LNCaP clone FGC (cell line): ENCODE data around the gene SLC25A15.
"Not testable (repeated sequence)": the region's sequence is repeated elsewhere in the genome, so short reads cannot be mapped to it uniquely, and the experiment has no call there.

Source experiments
- DNase-seq: peaks from one replicate; pipeline ENCODE4 v3.0.0-alpha.2; 2011; ENCODE audit warnings: low read depth
- H3K4me3 ChIP-seq: 2 replicates; pipeline ENCODE4 v1.5.1; 2011; ENCODE audit warnings: mild to moderate bottlenecking, low read depth, low read length, control low read depth
- TF ChIP-seq, protein P1 (sequence below): IDR thresholded peaks from 2 replicates; pipeline ENCODE4 v1.5.1; 2012; ENCODE audit warnings: mild to moderate bottlenecking; ENCODE audit not compliant: control insufficient read depth, insufficient read depth; ENCODE audit errors: extremely low read depth

SLC25A15 gene

DNA sequence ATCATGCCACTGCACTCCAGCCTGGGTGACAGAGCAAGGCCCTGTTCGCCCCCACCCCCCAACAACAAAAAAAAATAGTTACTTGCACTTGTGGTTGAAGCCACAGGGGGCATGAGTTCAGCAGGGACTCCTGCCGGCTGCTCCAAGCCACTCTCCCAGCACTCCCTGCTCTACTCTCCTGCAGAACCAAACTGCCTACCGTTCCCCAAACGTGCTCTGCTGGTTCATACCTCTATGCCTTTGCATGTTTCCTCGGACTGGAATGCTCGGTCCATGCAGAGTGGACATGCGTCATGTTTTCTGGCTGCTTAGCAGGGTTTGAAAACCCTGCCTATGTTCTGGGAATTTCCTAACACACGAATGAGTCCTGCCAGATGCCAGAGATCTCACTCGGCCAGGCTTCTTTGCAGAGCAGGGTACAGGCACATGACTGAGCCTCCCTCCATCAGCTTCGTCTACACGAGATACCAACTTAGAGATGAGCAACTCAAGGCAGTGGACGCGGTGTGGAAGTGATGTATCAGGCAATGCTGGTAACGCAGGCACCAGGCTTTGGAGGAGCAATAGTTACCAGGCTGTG, 8.5 kb upstream of the SLC25A15 start:
- no peak for DNase-seq
- H3K4me3 ChIP-seq, result no peak overlapping the region
- TF ChIP-seq, protein P1, sequence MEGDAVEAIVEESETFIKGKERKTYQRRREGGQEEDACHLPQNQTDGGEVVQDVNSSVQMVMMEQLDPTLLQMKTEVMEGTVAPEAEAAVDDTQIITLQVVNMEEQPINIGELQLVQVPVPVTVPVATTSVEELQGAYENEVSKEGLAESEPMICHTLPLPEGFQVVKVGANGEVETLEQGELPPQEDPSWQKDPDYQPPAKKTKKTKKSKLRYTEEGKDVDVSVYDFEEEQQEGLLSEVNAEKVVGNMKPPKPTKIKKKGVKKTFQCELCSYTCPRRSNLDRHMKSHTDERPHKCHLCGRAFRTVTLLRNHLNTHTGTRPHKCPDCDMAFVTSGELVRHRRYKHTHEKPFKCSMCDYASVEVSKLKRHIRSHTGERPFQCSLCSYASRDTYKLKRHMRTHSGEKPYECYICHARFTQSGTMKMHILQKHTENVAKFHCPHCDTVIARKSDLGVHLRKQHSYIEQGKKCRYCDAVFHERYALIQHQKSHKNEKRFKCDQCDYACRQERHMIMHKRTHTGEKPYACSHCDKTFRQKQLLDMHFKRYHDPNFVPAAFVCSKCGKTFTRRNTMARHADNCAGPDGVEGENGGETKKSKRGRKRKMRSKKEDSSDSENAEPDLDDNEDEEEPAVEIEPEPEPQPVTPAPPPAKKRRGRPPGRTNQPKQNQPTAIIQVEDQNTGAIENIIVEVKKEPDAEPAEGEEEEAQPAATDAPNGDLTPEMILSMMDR, result no peak

GRCh38 chr13:40781717-40782116, 7.7 kb upstream of the SLC25A15 start:
- no peak overlapping the region for H3K4me3 ChIP-seq
- TF ChIP-seq, protein P1, result no peak
- DNase-seq, result no peak

DNA sequence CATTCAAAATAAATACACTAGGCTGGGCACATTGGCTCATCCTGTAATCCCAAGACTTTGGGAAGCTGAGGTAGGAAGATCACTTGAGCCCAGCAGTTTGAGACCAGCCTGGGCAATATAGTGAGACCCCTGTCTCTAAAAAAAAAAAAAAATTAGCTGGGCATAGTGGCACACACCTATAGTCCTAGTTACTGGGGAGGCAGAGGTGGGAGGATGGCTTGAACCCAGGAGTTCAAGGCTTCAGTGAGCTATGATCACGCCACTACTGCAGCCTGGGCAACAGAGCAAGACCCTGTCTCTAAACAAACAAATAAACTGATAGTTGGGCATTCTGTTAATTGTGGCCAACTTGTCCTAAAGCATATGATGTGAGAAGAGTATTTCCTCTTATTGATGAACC, 6.4 kb upstream of the SLC25A15 start:
- not testable (repeated sequence) for DNase-seq, H3K4me3 ChIP-seq

DNA sequence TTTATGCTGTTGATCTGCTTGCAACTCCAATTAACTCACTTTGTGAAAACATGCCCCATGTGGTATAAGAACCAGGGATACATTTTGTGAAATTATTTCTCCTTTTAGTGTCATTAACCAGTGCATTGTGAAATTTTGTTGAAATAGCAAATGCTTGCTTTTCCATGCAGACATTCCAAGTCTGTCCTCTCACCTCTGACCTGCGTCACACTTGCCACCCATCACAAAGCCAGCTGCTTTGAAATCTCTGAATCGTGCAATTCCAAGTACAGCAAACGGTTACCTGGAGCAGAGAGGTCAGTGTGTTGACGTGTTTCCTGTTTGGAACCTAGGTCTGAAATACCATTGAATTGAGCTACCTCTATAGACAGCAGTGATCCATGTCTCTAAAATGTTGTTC, 4.9 kb upstream of the SLC25A15 start:
- TF ChIP-seq, protein P1, result no peak
- DNase-seq, result no peak
- no peak overlapping the region for H3K4me3 ChIP-seq

GRCh38 chr13:40786568-40786996, 2.8 kb upstream of the SLC25A15 start:
- no peak overlapping the region for H3K4me3 ChIP-seq
- TF ChIP-seq, protein P1, result no peak
- no peak for DNase-seq

DNA sequence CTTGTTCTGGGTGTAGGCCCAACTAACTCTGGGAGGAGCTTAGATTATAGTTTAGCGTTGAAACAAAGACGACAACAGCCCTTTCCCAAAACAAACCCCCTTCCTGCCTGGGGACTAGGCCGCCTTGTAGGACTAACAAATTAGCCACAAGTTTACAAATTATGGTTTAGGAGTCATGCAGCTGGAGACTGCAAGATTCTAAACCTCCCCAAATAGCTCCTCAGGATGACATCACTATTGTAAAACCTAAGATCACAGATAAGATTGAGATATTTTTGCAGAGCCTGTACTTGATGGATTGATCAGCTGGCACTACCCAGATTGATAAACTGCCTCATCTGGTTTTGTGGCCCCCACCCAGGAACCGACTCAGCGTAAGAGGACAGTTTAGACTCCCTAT, 2.3 kb upstream of the SLC25A15 start:
- DNase-seq, result no peak
- H3K4me3 ChIP-seq, result no peak overlapping the region
- TF ChIP-seq, protein P1, result no peak

- peak overlapping the region; percentile 66 for H3K4me3 ChIP-seq
- DNase-seq, result not testable (repeated sequence)
These were observed 704 bp upstream of the SLC25A15 start for GRCh38 chr13:40788540-40789274.

- H3K4me3 ChIP-seq, result peak overlapping the region; percentile 66
- DNase-seq, result no peak
- TF ChIP-seq, protein P1, result no peak
These were observed 774 bp downstream of the SLC25A15 start for GRCh38 chr13:40790154-40790616.
